Duodenal mucosa (tissue), 2 donors: ENCODE data around the gene APLP2.

Source experiments
- H3K27ac ChIP-seq: one replicate; pipeline ENCODE4 v1.7.0; 2013; ENCODE audit warnings: low read depth, low read length
- H3K27me3 ChIP-seq, 2 donors: one replicate each; pipeline ENCODE4 v1.7.0; 2013; ENCODE audit warnings: low read length in 2 of 2, control low read depth in 1 of 2; ENCODE audit not compliant: insufficient read depth in 2 of 2, control insufficient read depth in 1 of 2
- H3K36me3 ChIP-seq, 2 donors: one replicate each; pipeline ENCODE4 v1.7.0; 2013; ENCODE audit warnings: low read length in 2 of 2, control low read depth in 1 of 2; ENCODE audit not compliant: insufficient read depth in 2 of 2, control insufficient read depth in 1 of 2
- H3K4me1 ChIP-seq, 2 donors: one replicate each; pipeline ENCODE4 v1.7.0; 2013; ENCODE audit warnings: low read length in 2 of 2, control low read depth in 1 of 2; ENCODE audit not compliant: insufficient read depth in 2 of 2, control insufficient read depth in 1 of 2
- H3K4me3 ChIP-seq, 2 donors: one replicate each; pipeline ENCODE4 v1.7.0; 2013; ENCODE audit warnings: low read length in 2 of 2, low read depth in 1 of 2
- H3K9ac ChIP-seq, 2 donors: one replicate each; pipeline ENCODE4 v1.7.0; 2013; ENCODE audit warnings: low read length in 2 of 2, low read depth in 1 of 2
- H3K9me3 ChIP-seq, 2 donors: one replicate each; pipeline ENCODE4 v1.7.0; 2013; ENCODE audit warnings: low read length in 2 of 2, control low read depth in 1 of 2; ENCODE audit not compliant: control insufficient read depth in 1 of 2

APLP2 gene

DNA sequence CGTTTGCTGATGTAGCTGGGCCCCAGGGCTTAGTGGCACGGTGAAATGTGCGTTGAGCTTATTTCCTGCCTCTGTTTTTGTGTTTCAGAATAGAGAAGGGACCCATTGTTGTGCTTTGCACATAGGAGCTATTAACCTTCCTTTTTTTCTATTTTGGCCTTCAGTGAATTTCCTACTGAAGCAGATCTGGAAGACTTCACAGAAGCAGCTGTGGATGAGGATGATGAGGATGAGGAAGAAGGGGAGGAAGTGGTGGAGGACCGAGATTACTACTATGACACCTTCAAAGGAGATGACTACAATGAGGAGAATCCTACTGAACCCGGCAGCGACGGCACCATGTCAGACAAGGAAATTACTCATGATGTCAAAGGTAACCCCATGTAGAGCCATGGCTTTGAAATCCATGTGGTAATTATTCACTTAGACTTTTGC lies 52.5 kb downstream of the APLP2 start:
- Histone ChIP-seq H3K9ac (no peak overlapping the region), H3K36me3 (peaks cover 26 to 44% of the 10 kb centered on the region in 2 donors), H3K27me3 (no peaks in the 10 kb centered on the region), H3K4me3 (no peak overlapping the region), H3K4me1 (peaks cover 22 to 29% of the 10 kb centered on the region in 2 donors), H3K27ac (no peak overlapping the region), H3K9me3 (no peaks in the 10 kb centered on the region)

DNA sequence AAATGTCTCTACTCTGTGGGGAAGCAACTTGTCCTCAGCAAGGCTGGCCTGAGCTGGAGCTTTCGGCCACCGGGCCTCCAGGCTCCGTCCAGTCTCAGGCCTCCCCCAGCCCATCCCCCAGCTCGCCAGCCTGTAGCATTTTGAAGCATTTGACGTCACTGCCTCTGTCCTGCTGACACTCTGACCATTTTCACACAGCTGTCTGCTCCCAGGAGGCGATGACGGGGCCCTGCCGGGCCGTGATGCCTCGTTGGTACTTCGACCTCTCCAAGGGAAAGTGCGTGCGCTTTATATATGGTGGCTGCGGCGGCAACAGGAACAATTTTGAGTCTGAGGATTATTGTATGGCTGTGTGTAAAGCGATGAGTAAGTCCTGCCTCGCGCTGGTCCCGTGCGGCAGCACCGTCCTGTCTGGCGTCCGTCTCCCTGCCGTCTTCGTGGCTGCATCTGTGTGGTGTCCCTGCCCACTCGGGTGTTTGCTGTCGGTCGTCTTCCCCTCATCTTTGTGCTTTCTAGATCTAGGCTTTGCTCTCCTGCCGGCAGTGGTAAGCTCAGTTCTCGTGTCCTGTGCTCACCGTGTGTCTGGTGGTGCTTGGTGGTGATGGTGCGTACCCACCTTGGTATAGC lies 53.8 kb downstream of the APLP2 start:
- Histone ChIP-seq H3K4me1 (peaks cover 28 to 38% of the 10 kb centered on the region in 2 donors), H3K36me3 (peaks cover 26 to 46% of the 10 kb centered on the region in 2 donors), H3K4me3 (no peak overlapping the region), H3K9ac (no peak overlapping the region), H3K27me3 (no peaks in the 10 kb centered on the region), H3K9me3 (no peaks in the 10 kb centered on the region), H3K27ac (no peak overlapping the region)

DNA sequence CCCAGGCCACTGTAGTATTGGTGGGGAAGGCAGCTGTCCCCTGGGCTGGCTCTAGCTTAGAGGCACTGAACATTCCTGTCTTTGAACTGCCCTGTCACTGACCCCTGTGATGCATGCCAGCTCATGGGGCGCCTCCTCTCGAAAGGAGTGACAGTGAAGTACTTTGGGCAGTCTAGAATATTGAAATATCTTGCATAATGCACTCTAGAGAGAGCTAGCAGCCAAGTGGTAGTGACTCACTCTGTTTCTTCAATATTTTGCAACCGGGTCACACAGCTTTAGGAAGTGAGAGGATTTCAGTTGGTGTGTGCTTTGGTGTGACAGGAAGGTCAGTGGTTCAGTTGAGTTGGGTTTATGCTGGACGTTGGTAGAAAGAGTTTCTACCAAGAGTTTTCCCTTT lies 54.4 kb downstream of the APLP2 start:
- Histone ChIP-seq H3K27ac (no peak overlapping the region), H3K4me3 (no peak overlapping the region), H3K27me3 (no peaks in the 10 kb centered on the region), H3K9ac (no peak overlapping the region), H3K9me3 (no peaks in the 10 kb centered on the region), H3K4me1 (peaks cover 30 to 38% of the 10 kb centered on the region in 2 donors), H3K36me3 (peaks cover 30 to 52% of the 10 kb centered on the region in 2 donors)

DNA sequence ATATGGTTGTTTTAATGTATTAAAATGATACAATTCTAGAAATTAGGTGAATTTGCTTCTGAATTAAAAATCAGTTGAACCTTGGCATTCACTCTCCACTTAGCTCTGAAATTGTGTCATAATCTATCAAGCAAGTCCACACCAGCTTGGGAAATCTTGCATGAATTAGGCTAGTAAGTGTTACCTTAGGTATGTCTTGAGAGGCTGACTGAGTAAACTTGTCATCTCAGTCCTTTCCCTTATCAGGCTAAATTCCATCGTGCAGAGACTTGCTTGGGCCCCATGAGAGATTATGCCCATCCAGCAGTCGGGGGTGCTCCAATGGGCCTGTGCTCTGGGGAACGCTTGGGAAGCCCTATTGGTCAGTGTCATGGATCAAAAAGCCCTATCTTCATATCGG lies 55.9 kb downstream of the APLP2 start:
- peaks cover 42 to 65% of the 10 kb centered on the region in 2 donors for H3K36me3 ChIP-seq
- H3K9me3 ChIP-seq: no peaks in the 10 kb centered on the region
- H3K4me1 ChIP-seq: peaks cover 24 to 32% of the 10 kb centered on the region in 2 donors
- H3K4me3 ChIP-seq: no peak overlapping the region
- no peak overlapping the region for H3K9ac ChIP-seq
- H3K27ac ChIP-seq: no peak overlapping the region
- H3K27me3 ChIP-seq: no peaks in the 10 kb centered on the region

DNA sequence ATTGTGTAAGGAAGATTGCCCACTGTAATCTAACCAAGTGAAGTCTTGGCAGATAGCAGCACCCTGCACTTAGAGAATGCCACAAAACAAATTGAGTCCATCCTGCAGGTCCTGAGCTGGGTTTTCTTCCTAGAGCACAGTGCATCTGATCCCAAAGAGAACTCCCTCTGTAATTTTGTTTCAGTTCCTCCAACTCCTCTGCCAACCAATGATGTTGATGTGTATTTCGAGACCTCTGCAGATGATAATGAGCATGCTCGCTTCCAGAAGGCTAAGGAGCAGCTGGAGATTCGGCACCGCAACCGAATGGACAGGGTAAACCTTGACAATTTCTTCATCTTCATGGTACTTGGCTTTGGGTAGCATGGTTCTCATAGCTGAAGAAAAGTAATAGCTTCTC lies 56.8 kb downstream of the APLP2 start:
- Histone ChIP-seq H3K9me3 (no peaks in the 10 kb centered on the region), H3K36me3 (peaks cover 43 to 72% of the 10 kb centered on the region in 2 donors), H3K4me3 (no peak overlapping the region), H3K9ac (no peak overlapping the region), H3K27me3 (no peaks in the 10 kb centered on the region), H3K4me1 (peaks cover 22 to 27% of the 10 kb centered on the region in 2 donors), H3K27ac (no peak overlapping the region)

DNA sequence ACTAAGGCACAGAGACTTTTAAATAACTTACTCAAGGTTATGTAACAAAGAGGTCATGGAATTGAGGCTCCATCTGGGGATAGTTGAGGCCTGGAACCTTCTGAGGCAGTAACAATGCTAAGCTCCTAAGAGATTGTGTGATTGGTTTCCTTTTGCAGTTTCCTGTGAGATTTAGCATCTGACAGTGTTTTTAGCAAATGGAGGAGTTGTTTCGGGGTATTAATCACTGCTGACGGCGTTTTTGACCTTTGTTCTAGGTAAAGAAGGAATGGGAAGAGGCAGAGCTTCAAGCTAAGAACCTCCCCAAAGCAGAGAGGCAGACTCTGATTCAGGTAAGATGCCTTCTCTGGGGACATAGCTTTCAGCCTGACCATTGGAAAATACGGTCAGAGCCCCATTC lies 57.8 kb downstream of the APLP2 start:
- Histone ChIP-seq H3K27me3 (no peaks in the 10 kb centered on the region), H3K4me1 (peaks cover 22 to 27% of the 10 kb centered on the region in 2 donors), H3K9me3 (no peaks in the 10 kb centered on the region), H3K4me3 (no peak overlapping the region), H3K27ac (no peak overlapping the region), H3K36me3 (peaks cover 35 to 67% of the 10 kb centered on the region in 2 donors), H3K9ac (no peak overlapping the region)

DNA sequence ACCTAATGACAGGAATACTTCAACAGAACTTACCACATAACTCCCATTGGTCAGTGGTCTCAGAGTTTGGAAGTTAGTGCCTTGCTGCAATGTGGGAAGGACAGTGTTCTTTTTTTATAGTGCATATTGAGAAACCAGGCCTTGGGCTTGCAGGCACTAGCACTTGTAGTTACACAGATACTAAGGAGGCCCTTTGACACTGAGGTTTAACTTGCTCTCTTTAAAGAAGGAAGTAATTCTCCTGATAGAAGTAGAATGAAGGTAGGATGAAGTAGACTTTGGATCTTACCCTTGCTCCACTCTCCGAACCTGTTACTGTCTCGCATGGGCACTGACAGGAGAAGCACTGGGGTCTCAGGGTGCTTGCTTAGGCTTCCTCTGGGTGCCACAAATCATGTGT lies 58.9 kb downstream of the APLP2 start:
- Histone ChIP-seq H3K9me3 (no peaks in the 10 kb centered on the region), H3K9ac (no peak overlapping the region), H3K27me3 (no peaks in the 10 kb centered on the region), H3K27ac (no peak overlapping the region), H3K4me1 (peaks cover 22 to 30% of the 10 kb centered on the region in 2 donors), H3K4me3 (no peak overlapping the region), H3K36me3 (peaks cover 31 to 62% of the 10 kb centered on the region in 2 donors)

DNA sequence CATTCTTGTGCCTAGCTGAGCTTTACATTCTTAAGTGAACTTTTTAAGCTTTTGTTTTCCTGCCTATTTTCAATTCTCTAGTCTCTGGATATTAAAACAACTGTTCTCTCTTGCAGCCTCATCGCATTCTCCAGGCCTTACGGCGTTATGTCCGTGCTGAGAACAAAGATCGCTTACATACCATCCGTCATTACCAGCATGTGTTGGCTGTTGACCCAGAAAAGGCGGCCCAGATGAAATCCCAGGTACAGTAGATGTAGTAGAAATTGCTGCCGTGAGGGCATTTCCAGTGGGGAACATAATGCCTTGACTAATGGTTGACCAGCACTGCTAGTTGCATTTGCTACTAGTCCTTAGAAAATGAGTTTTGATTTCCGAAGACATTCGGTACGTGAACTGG lies 60.2 kb downstream of the APLP2 start:
- Histone ChIP-seq H3K4me3 (no peak overlapping the region), H3K9me3 (no peaks in the 10 kb centered on the region), H3K9ac (no peak overlapping the region), H3K27ac (no peak overlapping the region), H3K36me3 (peaks cover 33 to 65% of the 10 kb centered on the region in 2 donors), H3K4me1 (peaks cover 19 to 32% of the 10 kb centered on the region in 2 donors), H3K27me3 (no peaks in the 10 kb centered on the region)

DNA sequence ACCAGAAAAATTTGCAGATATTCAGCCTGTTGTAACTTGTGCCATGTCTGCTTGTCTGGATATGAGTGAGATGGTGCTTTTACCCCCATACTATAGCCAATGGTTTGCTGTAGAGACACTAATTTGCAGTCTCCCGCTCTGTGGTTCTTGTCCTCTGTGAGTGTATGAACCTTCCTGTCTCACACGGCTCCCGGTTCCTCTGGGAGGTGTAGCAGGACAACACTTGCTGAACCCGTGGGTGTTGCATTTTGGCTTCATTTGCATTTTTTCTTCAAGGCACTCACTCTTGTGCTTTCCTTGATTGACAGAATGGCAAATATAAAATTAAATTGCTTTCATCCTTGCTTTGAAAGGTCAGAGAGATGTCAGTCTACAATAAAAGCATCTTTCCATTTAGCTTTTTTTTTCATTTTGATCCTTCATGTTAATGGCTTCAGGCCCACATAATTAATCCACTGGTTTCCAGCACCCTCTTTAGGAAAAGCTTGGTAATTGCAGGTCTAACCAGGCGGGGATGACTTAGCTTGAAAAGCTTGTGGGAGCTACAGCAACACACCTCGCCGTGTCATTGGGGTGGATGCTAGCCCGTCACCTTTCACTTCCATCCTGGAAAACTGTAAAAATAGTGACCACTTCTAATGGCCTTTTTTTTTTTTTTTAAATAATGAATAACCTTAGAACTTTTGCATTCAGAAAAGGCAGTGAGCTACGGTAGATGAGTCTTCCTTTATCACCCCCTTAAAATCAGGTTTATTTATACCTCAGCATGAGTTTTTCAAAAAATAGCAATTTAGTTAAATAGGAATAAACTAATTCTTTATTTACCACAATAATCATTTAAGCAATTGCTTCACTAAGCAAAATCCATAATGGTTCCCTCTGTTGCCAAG lies 62.5 kb downstream of the APLP2 start:
- H3K9ac ChIP-seq: no peak overlapping the region
- H3K4me1 ChIP-seq: peaks cover 17 to 25% of the 10 kb centered on the region in 2 donors
- H3K4me3 ChIP-seq: no peak overlapping the region
- no peak overlapping the region for H3K27ac ChIP-seq
- H3K27me3 ChIP-seq: no peaks in the 10 kb centered on the region
- peaks cover 45 to 71% of the 10 kb centered on the region in 2 donors for H3K36me3 ChIP-seq
- no peaks in the 10 kb centered on the region for H3K9me3 ChIP-seq

DNA sequence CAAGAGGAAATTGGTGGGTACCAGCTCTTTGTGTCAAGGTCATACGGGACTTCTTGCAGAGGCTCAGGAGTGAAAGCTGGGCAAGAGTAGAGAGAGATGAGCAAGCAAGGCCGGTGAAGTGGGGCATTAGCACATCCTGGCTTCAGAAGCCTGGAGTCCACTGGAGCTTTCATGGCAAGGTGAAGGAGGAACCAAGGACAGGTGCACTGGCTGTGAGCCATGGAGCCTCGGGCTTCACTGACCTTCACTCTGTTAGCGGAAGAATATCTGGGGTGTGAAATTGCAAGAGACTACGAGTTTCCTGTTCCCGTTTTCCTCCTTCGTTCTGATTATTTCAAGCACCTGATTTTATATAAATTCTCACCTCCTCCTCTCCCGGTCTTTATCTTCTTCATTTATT lies 64.0 kb downstream of the APLP2 start:
- Histone ChIP-seq H3K36me3 (peaks cover 54 to 76% of the 10 kb centered on the region in 2 donors), H3K4me3 (no peak overlapping the region), H3K27me3 (no peaks in the 10 kb centered on the region), H3K4me1 (peaks cover 5 to 11% of the 10 kb centered on the region in 2 donors), H3K27ac (no peak overlapping the region), H3K9me3 (no peaks in the 10 kb centered on the region), H3K9ac (no peak overlapping the region)
